ENCODE data around the gene SSBP2.

DNA sequence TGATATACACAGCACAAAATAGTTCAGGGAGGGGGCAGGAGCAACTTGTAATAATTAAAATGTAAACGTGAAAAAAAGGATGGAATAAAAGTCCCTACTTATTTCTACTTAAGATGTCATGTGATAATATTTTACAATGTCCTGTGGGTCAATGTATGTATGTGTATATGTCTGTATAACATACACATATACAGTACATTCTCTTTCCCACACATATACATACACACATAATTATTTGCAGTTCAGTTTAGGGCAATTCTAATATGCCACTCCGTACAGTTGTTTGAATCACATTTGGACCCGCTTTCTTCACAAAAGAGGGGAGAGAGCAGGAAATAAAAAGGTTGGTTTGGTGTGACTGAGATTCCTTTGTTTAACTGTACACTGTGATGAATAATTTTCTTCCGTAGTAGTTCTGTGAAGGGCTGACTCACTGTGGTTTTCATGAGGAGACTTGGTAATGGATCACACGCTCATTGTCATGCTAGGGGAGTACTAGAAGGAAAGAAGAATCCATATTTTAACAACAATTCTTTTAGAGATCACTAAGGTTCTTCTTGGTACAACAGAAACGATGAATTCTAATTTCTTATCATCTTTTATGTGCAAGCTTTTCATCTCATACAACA, 330.7 kb downstream of the SSBP2 start:
- TF ChIP-seq CTCF (IDR thresholded peaks at IDR 0.05): no peak
- no peak for TF ChIP-seq POLR2A (IDR thresholded peaks at IDR 0.05)

Data from thyroid gland (tissue), 4 donors.